LNCAP (cell line): ENCODE measurements around the gene RPS27.

ENCODE experiments used
- TF ChIP-seq, protein P1 (sequence below): fragments of 450-650 bp; IDR thresholded peaks from 2 replicates; pipeline ENCODE4 v1.5.1; 2017; ENCODE audit warnings: mild to moderate bottlenecking

RPS27 gene

GRCh38 chr1:154006136-154006535 is 15.6 kb downstream of the RPS27 start:
- TF ChIP-seq, protein P1, sequence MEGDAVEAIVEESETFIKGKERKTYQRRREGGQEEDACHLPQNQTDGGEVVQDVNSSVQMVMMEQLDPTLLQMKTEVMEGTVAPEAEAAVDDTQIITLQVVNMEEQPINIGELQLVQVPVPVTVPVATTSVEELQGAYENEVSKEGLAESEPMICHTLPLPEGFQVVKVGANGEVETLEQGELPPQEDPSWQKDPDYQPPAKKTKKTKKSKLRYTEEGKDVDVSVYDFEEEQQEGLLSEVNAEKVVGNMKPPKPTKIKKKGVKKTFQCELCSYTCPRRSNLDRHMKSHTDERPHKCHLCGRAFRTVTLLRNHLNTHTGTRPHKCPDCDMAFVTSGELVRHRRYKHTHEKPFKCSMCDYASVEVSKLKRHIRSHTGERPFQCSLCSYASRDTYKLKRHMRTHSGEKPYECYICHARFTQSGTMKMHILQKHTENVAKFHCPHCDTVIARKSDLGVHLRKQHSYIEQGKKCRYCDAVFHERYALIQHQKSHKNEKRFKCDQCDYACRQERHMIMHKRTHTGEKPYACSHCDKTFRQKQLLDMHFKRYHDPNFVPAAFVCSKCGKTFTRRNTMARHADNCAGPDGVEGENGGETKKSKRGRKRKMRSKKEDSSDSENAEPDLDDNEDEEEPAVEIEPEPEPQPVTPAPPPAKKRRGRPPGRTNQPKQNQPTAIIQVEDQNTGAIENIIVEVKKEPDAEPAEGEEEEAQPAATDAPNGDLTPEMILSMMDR = no peak

GRCh38 chr1:154012129-154012528 is 21.6 kb downstream of the RPS27 start:
- TF ChIP-seq, protein P1 = no peak

DNA sequence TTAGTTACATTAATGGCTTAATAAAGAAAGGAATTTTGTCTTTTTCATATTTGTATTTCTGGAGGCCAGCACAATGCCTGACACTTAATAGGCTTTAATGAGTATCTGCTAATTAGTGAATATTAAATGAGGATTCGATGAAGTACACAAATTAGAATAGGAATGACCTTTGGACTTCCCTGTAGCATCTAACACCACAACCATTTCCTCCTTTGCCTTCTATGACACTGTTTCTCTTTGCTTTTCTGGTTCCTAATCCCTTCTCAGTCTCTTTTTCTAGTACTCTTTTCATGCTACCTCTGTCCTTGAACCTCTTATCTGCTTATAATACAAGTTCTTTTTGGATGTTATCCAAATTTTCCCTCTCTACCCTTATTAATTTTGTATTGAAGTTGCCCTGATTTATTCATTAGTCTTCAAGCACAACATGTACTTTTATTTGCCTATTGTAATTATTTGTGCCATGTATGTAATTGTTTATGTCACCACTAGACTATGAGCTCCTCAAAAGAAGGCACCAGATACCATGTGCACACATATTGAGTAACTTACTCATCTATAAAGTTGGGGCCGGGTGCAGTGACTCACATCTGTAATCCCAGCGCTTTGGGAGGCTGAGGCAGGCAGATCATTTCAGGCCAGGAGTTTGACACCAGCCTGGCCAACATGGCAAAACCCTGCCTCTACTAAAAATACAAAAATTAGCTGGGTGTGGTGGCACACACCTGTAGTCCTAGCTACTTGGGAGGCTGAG is 23.8 kb downstream of the RPS27 start:
- TF ChIP-seq, protein P1 = no peak

- TF ChIP-seq, protein P1 = no peak
Observed at GRCh38 chr1:154019269-154019668, 28.7 kb downstream of the RPS27 start.

DNA sequence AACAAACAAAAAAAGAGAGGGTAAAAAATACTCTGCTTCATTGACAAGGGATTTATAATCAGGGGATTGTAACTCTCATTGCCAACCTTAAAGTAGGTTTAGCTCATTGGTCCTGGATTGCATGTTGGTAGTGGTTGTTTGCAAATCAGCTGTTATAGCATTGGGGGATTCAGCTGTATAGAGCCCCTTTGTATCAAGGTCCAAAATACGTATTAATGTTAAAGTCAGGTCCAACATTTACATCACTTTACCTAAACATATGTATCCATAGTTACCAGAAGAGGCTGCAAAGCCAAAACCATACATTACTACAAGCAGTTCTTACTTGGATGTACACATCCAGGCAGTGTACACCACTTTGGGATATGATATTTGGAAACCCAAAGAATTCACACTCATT is 29.4 kb downstream of the RPS27 start:
- TF ChIP-seq, protein P1 = no peak
